OCI-LY7 (cell line): ENCODE results near the gene KAT6B.

ENCODE experiments used
- CTCF ChIP-seq: fragments of 200-600 bp; sonication (generic); conservative IDR thresholded peaks from 2 replicates; pipeline ENCODE4 v1.5.1; 2014; ENCODE audit warnings: mild to moderate bottlenecking, antibody characterized with exemption, low read length, moderate library complexity, mixed read lengths
- EZH2phosphoT487 ChIP-seq: fragments of 200-600 bp; sonication (generic); IDR thresholded peaks from 2 replicates; pipeline ENCODE4 v1.6.1; 2018; ENCODE audit warnings: low read depth, borderline replicate concordance, mild to moderate bottlenecking, mixed run types, antibody characterized with exemption, low read length, moderate library complexity, mixed read lengths

DNA sequence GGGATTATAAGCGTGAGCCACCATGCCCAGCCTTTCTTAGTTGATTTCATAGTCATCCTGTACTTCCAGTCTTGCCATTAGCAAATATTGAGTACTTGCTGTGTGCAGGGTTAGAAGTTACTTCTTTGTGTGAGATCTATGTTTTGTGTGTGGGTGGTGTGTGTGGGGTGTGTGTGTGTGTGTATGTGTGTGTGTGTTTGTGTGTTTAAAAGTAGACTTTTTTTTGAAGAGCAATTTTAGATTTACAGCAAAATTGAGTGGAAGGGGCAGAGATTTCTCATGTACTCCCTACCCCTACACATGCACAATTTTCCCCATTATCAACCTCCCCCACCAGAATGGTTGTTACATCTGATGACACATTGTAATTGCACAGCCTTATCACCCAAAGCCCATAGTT, 48.2 kb downstream of the KAT6B start:
- TF ChIP-seq CTCF (no peak), EZH2phosphoT487 (no peak)
